Measurements from ENCODE around the gene ZNF701. TPM values are rescaled to one million over a fixed set of nuclear protein-coding genes. Genes with fewer than 3 reads are reported as not detected.
"Not testable (repeated sequence)": the region's sequence is repeated elsewhere in the genome, so short reads cannot be mapped to it uniquely, and the experiment has no call there.

Gene ZNF701
- total RNA-seq, 1 experiment from 2014 or later, result 40.3 TPM

- H3K4me3 Mint-ChIP-seq, result peak overlapping the region; percentile 89
- peak; percentile 64 for TF ChIP-seq SP1 (CRISPR knock-in tag; conservative IDR thresholded peaks at IDR 0.05)
- TF ChIP-seq AFF4 (CRISPR knock-in tag; IDR thresholded peaks at IDR 0.05; ENCODE audit: borderline replicate concordance), result no peak
- TF ChIP-seq ZNF425 (CRISPR knock-in tag; conservative IDR thresholded peaks at IDR 0.05), result no peak
- no peaks in the 10 kb centered on the region for H3K9me3 Mint-ChIP-seq
- ChIA-PET CTCF (interaction anchor here (0.6 to 0.9 kb wide), 2 partner anchors 9 to 280 kb away, joined by 3 to 5 read pairs; no protein-coding TSS in a partner anchor), POLR2A (no interaction called here)
- H3K4me1 Mint-ChIP-seq, result peaks cover 40% of the 10 kb centered on the region
- peak; percentile 97 for DNase-seq (ENCODE audit: low spot score)
- peak; percentile 96 for ATAC-seq
- H3K27me3 Mint-ChIP-seq (ENCODE audit: low read depth), result peaks cover 8% of the 10 kb centered on the region
- peak overlapping the region; percentile 82 for H3K27ac Mint-ChIP-seq
- H3K36me3 Mint-ChIP-seq, result peaks cover 14% of the 10 kb centered on the region; the same call in 1 of the 2 replicates
Measured at GRCh38 chr19:52535771-52536447, 34.2 kb upstream of the ZNF701 start.

- TF ChIP-seq ZNF121 (CRISPR knock-in tag; IDR thresholded peaks at IDR 0.05), result no peak
- TF ChIP-seq AR (CRISPR knock-in tag; IDR thresholded peaks at IDR 0.05), result no peak
- TF ChIP-seq NR2C2 (CRISPR knock-in tag; IDR thresholded peaks at IDR 0.05), result no peak
- no peak for TF ChIP-seq TEAD4 (CRISPR knock-in tag; IDR thresholded peaks at IDR 0.05)
- TF ChIP-seq ZNF263 (CRISPR knock-in tag; IDR thresholded peaks at IDR 0.05; ENCODE audit: low read depth), result no peak
- no peak for TF ChIP-seq IRF1 (CRISPR knock-in tag; IDR thresholded peaks at IDR 0.05)
- H3K36me3 Mint-ChIP-seq, result peaks cover 14% of the 10 kb centered on the region; the same call in 1 of the 2 replicates
- peak; percentile 33 for ATAC-seq
- POLR2A ChIA-PET, result no interaction called here
- peak overlapping the region; percentile 89 for H3K4me3 Mint-ChIP-seq
- DNase-seq (ENCODE audit: low spot score), result peak; percentile 54
- H3K27me3 Mint-ChIP-seq (ENCODE audit: low read depth), result peaks cover 8% of the 10 kb centered on the region
- no peaks in the 10 kb centered on the region for H3K9me3 Mint-ChIP-seq
- peak overlapping the region; percentile 82 for H3K27ac Mint-ChIP-seq
- H3K4me1 Mint-ChIP-seq, result peaks cover 40% of the 10 kb centered on the region
- CTCF ChIA-PET, result interaction anchor here (0.6 kb wide), 1 partner anchor 280 kb away, joined by 3 read pairs; no protein-coding TSS in a partner anchor
Measured at GRCh38 chr19:52536448-52536800, 33.7 kb upstream of the ZNF701 start.

- DNase-seq (ENCODE audit: low spot score); H3K9me3 Mint-ChIP-seq; CTCF ChIA-PET; H3K4me3 Mint-ChIP-seq; ATAC-seq; POLR2A ChIA-PET; H3K27me3 Mint-ChIP-seq (ENCODE audit: low read depth): not testable (repeated sequence)
- Mint-ChIP-seq H3K27ac (peak overlapping the region; percentile 54; the same call in 1 of the 2 replicates), H3K4me1 (peaks cover 32% of the 10 kb centered on the region), H3K36me3 (peaks cover 17% of the 10 kb centered on the region)
Measured at GRCh38 chr19:52538815-52539214, 31.3 kb upstream of the ZNF701 start.

GRCh38 chr19:52541176-52541575, 28.9 kb upstream of the ZNF701 start:
- H3K27ac Mint-ChIP-seq; ATAC-seq; H3K4me3 Mint-ChIP-seq; POLR2A ChIA-PET; DNase-seq (ENCODE audit: low spot score); H3K27me3 Mint-ChIP-seq (ENCODE audit: low read depth); H3K9me3 Mint-ChIP-seq: not testable (repeated sequence)
- CTCF ChIA-PET, result interaction anchor here (0.6 to 1.1 kb wide), 4 partner anchors 14 to 206 kb away, joined by 3 to 4 read pairs (median 3); partner anchors contain the start of gene ZNF610
- Mint-ChIP-seq H3K36me3 (peaks cover 24% of the 10 kb centered on the region), H3K4me1 (peaks cover 21% of the 10 kb centered on the region)

Data from WTC11 (cell line).